ENCODE measurements around the gene RBM15B. TPM values are rescaled to one million over a fixed set of nuclear protein-coding genes. Genes with fewer than 3 reads are reported as not detected.

RBM15B gene
- total RNA-seq, 1 donor from 2014 or later: 18.1 TPM

DNA sequence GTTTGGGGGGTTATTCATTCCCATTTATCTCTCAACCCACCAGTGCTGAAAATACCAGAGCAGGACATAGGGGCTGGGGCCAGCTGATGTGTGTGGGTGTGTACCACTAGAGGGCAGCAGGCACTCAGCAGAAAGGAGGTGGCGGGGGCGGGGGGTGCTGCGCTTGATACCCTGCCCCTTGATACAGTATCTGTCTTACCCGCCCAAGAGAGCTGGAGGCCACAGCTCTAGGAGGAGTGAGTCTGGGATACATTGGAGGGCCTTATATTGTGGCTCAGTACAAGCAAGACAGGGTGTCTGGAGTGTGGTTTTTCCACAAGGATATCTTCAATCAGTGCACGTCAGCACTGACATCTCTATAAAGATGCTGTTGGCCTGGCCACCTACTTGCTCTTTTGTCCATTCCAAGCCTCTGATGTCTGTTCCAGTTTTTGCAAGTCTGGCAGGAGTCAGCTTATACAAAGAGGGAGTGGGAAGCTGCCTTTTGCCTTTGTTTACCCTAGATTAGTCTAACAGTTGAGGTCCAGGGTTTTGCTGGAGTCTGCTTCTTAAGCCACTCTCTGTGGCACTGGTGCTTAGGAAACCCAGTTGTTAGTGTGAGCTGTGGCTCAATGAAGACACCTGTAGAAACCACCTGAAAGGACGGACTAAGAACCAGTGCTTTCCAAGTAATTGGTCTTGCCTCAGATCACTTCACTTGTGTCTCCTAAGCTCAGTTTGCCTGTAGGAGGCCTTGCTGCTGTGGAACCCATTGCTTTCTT is 1.5 kb upstream of the RBM15B start:
- intact Hi-C loops (cut with DNase I): loop anchor here (2.0 to 10.0 kb wide), 5 partner anchors 109 to 1025 kb away; partner anchors contain the start of genes C3orf18, HEMK1 and MAPKAPK3
- peak; percentile 79 for DNase-seq (ENCODE audit: low spot score)

DNA sequence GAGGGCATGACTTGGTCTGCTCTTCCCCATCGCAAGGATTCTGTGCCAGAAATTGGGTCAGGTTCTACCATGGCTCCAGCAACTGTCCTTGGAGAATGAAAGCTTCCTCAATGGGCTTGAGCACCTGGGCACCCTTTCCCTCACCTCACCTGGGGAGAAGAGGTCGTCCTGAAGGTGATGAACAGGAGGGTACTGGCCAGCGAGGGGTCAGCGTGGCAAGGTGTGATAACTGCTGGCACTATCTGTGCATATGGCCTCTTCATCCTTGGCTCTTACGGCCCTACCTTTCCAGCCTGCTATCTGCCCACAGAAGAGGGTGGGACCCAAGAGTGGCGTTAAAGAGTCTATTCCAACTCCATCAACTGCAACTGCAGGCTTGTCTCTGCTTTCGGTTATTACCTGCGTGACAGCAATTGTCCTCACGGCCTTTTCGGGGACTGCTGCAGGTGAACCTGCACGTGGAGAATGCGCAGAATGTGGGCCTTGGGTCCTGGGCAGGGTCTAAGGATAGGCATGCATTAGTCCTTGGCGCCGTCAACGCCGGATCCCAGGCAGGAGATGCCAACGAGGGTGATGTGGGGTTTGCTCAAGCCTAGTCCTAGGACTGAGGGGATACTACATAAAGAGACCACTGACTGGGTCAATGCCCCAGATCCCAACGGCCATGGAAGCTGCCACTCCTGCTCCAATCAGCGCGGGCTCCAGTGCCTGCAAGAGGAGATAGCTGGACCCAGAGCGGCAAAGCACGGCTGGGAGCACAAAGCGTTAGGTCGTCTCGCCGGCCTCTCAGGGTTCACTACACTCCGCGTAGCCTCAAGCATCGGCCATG is 625 bp upstream of the RBM15B start:
- intact Hi-C loops (cut with DNase I): loop anchor here (2.0 to 5.0 kb wide), 3 partner anchors 108 to 823 kb away; partner anchors contain the start of genes C3orf18 and HEMK1
- peak; percentile 43 for DNase-seq (ENCODE audit: low spot score)

DNA sequence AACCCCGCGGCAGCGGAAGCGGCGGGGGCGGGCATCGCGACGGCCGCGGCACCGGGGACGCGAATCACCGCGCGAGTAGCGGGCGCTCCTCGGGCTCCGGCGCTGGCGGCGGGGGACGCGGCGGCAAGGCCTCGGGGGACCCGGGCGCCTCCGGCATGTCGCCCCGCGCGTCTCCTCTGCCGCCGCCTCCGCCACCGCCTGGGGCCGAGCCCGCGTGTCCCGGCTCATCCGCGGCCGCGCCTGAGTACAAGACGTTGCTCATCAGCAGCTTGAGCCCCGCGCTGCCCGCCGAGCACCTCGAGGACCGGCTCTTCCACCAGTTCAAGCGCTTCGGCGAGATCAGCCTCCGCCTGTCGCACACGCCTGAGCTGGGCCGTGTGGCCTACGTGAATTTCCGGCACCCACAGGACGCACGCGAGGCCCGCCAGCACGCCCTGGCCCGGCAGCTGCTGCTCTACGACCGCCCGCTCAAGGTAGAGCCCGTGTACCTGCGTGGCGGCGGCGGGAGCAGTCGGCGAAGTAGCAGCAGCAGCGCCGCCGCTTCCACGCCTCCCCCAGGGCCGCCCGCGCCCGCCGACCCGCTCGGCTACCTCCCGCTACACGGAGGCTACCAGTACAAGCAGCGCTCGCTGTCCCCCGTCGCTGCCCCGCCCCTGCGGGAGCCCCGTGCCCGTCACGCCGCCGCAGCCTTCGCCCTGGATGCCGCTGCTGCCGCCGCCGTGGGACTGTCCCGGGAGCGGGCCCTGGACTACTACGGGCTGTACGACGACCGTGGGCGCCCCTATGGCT is 675 bp downstream of the RBM15B start:
- peak; percentile 71 for DNase-seq (ENCODE audit: low spot score)
- intact Hi-C loops (cut with DNase I): loop anchor here (2.0 to 5.0 kb wide), 3 partner anchors 107 to 824 kb away; partner anchors contain the start of genes C3orf18 and HEMK1

DNA sequence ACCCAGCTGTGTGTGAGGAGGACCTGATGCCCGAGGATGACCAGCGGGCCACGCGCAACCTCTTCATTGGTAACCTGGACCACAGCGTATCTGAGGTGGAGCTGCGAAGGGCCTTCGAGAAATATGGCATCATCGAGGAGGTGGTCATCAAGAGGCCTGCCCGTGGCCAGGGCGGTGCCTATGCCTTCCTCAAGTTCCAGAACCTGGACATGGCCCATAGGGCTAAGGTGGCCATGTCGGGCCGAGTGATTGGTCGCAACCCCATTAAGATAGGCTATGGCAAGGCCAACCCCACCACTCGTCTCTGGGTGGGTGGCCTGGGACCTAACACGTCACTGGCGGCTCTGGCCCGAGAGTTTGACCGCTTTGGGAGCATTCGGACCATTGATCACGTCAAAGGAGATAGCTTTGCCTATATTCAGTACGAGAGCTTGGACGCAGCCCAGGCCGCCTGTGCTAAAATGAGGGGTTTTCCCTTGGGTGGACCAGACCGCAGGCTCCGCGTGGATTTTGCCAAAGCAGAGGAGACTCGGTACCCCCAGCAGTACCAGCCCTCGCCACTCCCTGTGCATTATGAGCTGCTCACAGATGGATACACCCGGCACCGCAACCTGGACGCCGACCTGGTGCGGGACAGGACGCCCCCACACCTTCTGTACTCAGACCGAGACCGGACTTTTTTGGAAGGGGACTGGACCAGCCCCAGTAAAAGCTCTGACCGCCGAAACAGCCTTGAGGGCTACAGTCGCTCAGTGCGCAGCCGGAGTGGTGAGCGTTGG is 1.5 kb downstream of the RBM15B start:
- intact Hi-C loops (cut with DNase I): loop anchor here (5.0 kb wide), 2 partner anchors 290 to 825 kb away; partner anchors contain the start of genes C3orf18 and HEMK1
- peak; percentile 68 for DNase-seq (ENCODE audit: low spot score)

DNA sequence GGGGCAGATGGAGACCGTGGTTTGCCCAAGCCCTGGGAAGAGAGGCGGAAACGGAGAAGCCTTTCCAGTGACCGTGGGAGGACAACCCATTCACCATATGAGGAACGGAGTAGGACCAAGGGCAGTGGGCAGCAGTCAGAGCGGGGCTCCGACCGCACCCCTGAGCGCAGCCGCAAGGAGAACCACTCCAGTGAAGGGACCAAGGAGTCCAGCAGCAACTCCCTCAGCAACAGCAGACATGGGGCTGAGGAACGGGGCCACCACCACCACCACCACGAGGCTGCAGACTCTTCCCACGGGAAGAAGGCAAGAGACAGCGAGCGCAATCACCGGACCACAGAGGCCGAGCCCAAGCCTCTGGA is 2.0 kb downstream of the RBM15B start:
- intact Hi-C loops (cut with DNase I): loop anchor here (5.0 kb wide), 2 partner anchors 289 to 826 kb away; partner anchors contain the start of genes C3orf18 and HEMK1
- DNase-seq (ENCODE audit: low spot score): peak; percentile 66

DNA sequence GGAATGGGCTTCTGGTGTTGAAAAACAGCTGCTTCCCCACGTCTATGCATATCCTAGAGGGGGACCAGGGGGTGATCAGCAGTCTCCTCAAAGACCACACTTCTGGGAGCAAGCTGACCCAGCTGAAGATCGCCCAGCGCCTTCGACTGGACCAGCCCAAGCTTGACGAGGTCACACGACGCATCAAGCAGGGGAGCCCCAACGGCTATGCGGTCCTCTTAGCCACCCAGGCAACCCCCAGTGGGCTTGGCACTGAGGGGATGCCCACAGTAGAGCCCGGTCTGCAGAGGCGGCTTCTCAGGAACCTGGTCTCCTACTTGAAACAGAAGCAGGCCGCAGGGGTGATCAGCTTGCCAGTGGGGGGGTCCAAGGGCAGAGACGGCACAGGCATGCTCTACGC is 2.5 kb downstream of the RBM15B start:
- DNase-seq (ENCODE audit: low spot score): no peak
- intact Hi-C loops (cut with DNase I): loop anchor here (5.0 kb wide), 2 partner anchors 289 to 826 kb away; partner anchors contain the start of genes C3orf18 and HEMK1

DNA sequence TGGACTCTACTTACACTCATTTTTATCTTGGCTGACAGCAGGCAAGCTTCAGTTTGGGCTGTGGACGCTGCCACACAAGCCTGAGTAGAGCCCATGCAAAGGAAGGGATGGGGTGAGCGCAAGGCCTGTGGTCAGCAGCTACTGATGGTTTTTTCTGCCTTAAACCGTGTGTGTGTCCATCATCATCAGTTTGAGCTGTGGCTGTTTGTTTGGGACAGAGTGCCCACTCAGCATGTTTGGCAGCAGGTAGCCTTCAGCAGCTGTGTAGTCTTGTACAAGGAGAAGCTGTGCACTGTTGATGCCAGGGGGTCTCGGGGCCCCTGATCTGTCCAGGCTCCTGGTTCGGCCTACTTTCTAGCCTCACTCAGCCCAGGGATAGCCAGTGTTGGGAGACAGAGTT is 3.5 kb downstream of the RBM15B start:
- peak; percentile 69 for DNase-seq (ENCODE audit: low spot score)
- intact Hi-C loops (cut with DNase I): loop anchor here (5.0 kb wide), 2 partner anchors 288 to 827 kb away; partner anchors contain the start of genes C3orf18 and HEMK1

DNA sequence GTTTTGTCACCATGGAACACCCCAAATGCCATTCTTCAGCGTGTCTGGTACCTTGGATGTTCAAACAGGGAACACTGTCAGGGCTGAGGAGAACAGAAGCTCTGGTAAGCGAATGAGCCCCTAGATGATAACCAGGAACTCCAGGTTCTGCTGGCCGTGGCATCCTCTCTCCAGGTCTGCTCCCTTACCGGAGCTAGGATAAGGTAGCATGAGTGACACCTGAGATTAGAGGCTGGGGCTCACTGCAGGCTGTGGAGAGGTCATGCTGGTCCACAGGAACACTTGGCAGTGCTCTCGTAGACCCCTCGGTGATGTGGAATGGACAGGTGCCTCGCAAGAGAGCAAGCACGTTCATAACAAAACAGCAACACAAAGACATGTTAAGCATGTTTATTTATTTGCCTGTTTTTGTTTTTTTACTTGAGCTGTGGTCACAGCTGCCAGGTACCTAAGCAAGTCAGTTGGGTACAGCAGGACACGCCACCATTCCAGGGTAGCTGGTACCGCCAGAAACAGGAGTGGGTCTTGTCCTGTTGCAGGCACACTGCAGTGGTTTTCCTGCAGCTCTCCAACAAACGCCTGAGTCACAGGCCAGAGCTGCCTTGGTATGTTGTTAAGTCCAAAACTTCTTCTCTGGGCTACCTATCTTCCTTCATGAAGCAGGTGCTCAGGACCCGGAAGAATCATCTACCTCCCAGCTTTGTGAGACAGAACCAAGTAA is 4.6 kb downstream of the RBM15B start:
- peak; percentile 12 for DNase-seq (ENCODE audit: low spot score)
- intact Hi-C loops (cut with DNase I): no loop called here

DNA sequence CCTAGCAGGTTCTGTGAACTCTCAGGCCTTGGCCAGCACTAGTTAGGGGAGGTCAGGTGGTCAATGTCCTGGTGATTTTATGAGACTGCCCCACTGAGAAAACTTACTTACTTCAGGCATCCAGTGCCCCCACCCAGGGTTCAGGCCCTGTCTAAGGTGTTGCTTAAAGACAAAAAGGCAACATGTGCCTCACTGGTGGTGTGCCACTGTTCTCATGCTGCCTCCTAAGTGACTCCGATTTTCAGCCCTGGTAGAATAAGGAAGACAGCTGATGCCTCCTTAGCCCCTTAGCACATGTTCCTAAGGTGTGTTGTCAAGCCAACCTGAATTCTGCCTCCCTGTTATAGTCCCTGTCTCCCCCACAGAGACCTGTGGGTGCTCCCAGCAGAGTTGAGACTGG is 5.3 kb downstream of the RBM15B start:
- DNase-seq (ENCODE audit: low spot score): peak; percentile 17
- intact Hi-C loops (cut with DNase I): no loop called here

DNA sequence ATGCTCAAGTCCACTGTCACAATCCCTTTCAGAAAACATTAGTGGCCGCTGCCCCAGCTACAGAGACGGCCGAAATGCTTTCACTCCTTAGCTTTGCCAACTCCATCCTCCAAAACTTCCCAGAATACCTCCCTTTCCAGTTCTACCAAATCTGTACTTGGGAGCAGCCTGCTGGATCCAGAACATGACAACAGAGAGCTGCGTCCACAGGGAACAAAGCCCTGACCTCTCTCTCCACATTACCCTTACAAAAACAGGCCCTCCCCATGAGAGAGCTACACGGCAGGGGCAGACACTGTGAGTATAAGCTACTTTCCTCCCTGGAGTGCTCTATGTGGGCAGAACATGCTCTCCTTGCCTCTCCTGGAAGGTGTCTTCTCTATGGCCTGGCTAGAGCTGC is 6.3 kb downstream of the RBM15B start:
- DNase-seq (ENCODE audit: low spot score): peak; percentile 51
- intact Hi-C loops (cut with DNase I): no loop called here

DNA sequence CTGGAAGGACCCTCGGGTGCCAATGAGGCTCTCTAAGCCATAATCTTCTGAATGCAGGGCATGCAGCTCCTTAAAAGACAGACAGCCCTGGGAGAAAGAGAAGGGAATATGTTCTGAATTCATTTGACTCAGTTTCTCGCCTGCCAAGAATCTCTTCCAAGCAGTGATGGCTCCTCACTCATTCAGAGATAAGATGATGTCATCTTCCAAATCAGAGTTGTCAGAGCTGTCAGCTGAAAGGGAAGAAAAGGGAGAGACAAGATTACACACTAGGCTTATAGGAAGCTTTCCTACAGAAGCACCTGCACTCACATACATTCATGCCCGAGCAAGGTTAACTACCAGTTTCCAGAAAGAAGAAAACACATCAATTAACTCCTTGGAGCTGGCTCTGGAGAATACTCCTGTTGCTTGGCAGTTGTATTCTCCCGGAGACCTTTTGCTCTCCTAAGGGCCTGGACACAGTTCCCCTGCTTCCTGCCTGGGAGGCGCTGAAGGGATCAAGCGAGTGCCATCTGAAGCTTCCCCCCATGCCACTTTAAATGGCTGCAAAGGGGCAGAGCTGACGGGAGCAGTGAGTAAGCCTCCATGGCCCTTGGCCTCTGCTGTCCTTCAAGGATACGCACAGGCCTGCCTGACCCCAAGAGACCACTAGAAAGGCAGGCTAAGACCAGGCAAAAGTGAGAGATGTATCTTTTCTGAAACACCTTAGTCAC is 7.7 kb downstream of the RBM15B start:
- intact Hi-C loops (cut with DNase I): no loop called here
- no peak for DNase-seq (ENCODE audit: low spot score)

DNA sequence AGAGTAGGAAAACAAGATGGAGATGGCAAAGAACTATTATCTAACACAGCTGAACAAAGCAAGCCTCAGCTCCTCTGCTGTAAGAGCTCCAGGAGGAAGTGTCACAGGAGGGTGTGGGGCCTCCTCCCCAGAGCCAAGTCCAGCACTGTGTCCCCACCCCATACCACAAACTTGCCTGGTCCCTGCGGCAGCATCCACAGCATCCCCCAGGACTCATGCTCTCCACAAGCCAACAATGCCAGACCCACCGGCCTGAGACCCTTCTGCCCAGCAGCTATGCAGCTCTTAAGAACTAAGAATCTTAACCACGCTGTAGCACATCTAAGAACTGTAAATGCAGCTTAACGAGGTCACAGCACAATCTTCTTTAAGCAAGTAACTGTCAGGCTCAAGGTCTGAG is 9.1 kb downstream of the RBM15B start:
- DNase-seq (ENCODE audit: low spot score): no peak
- intact Hi-C loops (cut with DNase I): no loop called here

DNA sequence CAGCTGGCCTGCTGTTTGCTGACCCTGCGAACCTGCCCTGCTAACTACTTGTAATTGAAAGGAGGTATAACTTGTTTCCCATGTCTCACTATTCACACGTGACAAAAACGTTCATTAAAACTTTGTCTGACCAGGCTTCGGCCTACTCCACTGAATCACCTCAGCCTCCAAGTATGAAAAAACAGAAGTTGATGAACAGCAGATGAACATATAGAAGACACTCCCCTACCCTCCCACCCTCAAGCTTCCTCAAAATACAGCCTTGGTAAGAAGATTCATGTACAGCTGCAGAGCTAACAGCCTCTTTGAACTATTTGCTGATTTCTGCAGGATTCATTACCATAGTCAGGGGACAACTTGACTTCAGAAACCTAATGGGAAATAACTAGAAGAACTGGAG is 10.7 kb downstream of the RBM15B start:
- intact Hi-C loops (cut with DNase I): no loop called here
- no peak for DNase-seq (ENCODE audit: low spot score)

DNA sequence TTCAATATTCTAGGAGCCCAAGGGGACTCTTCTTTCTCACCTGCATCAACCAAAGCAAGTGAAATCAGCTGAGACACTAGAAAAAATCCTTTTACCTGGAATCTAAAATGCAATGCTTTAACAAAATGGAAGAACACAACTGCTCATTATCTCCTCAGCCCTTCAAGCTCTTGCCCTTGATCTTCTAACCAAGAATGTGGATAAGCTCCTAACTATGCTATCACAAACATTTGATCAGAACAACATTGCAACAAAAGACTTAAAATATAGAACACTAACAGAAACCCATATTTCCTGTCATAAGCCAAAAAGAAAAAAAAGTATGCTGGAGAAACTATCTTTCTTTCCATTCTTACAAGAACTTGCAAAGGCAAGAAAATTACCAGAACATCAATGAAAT is 12.6 kb downstream of the RBM15B start:
- DNase-seq (ENCODE audit: low spot score): no peak
- intact Hi-C loops (cut with DNase I): no loop called here

DNA sequence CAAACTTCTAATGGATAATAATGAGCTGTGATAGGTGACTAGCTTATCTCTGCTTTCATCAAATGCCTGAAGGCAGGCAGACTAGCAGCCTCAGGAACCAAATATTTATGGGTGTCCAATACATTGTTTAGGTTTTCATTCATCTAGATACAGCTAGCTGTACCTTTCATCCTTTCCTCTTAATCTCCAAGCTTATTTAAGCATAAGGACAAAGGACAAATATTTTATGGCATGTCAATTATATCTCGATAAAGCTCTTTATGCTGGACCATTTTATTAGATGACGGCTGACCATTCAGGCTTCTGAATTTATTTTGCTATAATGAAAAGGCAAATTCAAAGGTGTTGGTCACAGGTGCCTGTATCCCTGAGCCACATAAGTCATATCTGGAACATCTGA is 16.9 kb downstream of the RBM15B start:
- no peak for DNase-seq (ENCODE audit: low spot score)

DNA sequence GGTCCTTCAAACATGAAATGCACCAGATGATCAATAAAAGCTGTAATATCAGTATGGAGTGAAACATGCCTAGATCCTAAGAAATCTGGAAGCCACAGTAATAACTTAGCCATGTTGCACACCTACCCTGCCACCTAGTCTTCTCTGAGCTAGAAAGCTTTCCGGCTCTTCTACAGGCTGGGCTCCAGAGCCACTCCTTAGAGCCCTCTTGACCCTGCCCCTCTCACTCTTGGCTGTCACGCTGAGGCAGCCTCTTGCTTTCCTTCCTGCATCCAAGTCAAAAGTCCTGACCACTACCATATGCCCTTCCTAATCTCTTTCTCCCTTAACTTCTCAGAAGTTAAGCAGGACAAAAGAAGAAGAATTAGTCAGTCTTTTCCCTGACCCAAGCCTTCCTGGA is 17.7 kb downstream of the RBM15B start:
- no peak for DNase-seq (ENCODE audit: low spot score)
- intact Hi-C loops (cut with DNase I): no loop called here

More for the DNA sequence above, 16.9 kb downstream of the RBM15B start:
- intact Hi-C loops (cut with DNase I): no loop called here

DNA sequence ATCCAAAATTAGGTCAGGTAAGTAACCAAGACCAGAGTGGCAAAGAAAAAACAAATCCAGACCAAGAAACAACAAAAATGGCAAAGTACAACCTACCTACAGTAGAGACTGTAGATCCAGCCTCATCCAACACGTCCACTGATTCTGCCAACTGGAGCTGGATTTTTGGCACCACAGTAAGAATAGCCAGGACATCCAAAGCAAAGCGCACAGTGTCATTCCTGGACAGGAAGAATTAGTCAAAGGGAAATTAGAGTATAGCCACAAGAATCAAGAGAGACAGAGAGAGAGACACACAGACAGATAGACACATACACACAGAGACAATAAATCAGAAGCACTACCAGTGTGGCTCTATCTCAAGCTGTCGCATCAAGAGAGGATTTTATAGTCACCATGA is 31.1 kb downstream of the RBM15B start:
- intact Hi-C loops (cut with DNase I): no loop called here
- no peak for DNase-seq (ENCODE audit: low spot score)

DNA sequence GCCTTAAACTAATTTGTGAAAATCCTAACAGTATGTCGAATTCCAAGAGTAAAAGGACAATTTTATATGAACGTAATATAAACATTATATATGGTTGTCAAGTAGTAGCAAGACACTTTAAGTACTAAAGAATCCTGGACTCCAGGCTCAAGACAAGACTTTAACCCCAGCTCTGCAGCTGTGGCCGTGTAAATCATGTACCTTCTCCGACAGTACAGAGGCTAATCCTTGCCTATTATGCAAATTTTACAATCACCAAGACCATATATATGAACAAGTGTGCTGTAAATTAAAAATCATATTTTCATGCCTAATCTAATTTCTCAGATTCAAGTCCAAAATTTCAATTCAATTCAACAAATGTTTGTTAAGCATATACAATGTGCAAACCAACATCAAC is 35.8 kb downstream of the RBM15B start:
- intact Hi-C loops (cut with DNase I): no loop called here
- DNase-seq (ENCODE audit: low spot score): no peak
